Measurements from ENCODE around the gene IGFBP1. TPM values are rescaled to one million over a fixed set of nuclear protein-coding genes. Genes with fewer than 3 reads are reported as not detected.
"Not testable (repeated sequence)": the region's sequence is repeated elsewhere in the genome, so short reads cannot be mapped to it uniquely, and the experiment has no call there.

The IGFBP1 gene
- polyA plus RNA-seq, 5 donors: 0.09 to 0.98 TPM; not detected in 3

DNA sequence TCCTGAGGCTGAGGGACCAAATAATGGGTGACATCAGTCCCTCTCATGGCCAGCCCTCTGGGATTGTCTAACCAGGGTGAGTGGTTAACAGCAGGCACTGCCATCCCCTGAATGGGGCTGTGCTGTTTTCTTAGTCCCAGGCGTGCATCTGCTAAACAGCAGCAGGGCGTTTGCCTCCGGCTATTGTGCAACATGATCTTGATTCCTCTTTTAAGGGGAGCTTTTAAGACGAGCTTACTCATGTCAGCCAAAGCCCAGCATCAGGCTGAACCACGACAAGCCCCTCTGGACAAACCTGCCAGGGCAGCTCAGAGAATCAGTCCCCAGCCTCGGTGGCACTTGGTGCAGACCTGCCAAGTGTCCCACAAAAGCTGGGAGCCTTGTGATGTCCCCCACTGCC lies 49.0 kb downstream of the IGFBP1 start:
- no peak for DNase-seq

- no peak for DNase-seq
Measured at GRCh38 chr7:45937862-45938261, 49.6 kb downstream of the IGFBP1 start.

DNA sequence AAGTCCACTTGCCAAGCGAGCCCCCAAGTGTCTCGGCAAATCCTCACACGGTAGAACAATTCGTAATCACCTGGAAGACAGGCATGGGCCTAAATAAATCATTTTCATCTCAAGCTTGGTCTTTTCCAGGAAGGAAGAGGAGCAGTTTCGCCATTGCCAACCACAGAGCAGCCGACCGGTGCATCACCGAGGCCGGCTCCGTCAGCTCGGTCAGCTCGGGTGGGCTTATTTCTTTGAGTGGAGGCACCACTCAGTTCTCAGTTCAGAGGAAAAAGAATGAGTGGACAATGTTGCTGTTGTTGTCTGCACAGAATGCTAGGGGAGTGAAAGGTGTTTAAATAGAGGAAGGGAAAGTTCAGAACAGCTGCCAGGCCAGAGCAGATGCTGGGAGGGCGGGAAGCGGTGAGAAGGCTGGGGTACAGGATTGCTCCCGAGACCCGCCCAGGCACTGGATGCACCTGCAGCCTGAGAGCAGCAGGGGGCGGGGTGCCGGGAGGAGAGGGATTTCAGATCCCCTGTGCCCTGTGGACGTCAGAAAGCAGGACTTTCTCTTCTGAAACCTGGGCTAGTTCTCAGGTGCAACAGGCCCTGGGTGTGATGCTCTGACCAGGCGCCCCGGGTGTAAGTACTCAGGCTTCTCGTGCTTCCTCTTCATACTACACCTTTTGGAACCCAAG lies 50.5 kb downstream of the IGFBP1 start:
- no peak for DNase-seq

DNA sequence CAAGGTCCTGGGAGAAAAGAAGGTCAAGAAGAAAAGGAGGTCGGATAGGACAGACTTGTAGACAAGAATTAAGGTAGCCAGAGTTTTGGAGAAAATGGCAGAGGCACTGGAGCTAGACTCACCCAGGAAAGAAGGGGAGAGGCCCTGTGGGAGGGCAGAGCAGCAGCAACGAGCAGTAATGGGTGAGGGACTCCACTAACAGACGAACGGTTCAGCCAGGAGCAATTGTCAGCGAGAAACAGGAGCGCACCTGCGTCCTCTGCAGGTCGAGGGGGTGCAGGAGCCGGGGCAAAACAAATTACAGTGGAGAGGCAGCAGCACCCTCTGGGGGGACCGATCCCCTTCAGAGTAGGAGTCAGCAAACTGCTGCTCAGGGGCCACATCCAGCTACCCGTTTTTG lies 51.3 kb downstream of the IGFBP1 start:
- DNase-seq: no peak

DNA sequence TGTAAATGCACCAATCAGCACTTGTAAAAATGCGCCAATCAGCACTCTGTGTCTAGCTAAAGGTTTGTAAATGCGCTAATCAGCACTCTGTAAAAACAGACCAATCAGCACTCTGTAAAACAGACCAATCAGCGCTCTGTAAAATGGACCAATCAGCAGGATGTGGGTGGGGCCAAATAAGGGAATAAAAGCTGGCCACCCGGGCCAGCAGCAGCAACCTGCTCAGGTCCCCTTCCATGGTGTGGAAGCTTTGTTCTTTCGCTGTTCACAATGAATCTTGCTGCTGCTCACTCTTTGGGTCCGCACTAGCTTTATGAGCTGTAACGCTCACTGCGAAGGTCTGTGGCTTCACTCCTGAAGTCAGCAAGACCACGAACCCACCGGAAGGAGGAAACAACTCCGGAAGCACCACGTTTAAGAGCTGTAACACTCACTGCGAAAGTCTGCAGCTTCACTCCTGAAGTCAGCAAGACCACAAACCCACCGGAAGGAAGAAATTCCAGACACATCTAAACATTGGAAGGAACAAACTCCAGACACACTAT lies 52.0 kb downstream of the IGFBP1 start:
- DNase-seq: not testable (repeated sequence)

DNA sequence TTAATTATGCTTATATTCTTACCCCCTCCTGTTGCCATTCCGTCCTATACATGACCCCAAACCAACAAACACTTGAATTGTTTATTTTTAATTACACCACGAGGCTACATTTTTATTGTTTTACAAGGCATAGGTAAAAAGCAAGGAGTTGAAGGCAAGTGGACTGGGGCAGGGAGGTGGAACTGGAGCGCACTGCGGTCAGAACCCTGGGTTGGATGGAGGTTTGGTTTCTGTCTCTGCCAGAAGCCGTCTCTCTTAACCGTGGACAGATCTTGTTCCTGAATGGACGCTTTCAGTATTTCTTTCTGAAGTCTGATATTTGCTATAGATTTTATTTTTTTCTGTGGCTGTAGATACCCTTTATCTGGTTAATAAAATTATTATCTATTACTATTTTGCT lies 52.7 kb downstream of the IGFBP1 start:
- no peak for DNase-seq

Other genes with a start within 250 kb of the IGFBP1 start
- not detected for gene CCDC201, start 15.4 kb upstream of the IGFBP1 start, polyA plus RNA-seq (ENCODE audit: insufficient read depth in 1 of 5, insufficient read length in 5 of 5, low replicate concordance in 1 of 5)
- 10 to 100 TPM; 40.3 to 63.1 (median 53.9) TPM for gene IGFBP3, start 32.8 kb downstream of the IGFBP1 start, polyA plus RNA-seq (ENCODE audit: insufficient read depth in 1 of 5, insufficient read length in 5 of 5, low replicate concordance in 1 of 5)